GM21526 (cell line): ENCODE measurements around the gene ARHGAP24.
A peak's percentile ranks its signal among the peaks of the same experiment; 100 is the strongest.

ENCODE experiments used
- ATAC-seq: cut with Tn5 transposase; IDR thresholded peaks from one replicate; pipeline ENCODE4 v1.9.1; 2021; ENCODE audit warnings: moderate library complexity; ENCODE audit not compliant: unreplicated experiment, low FRiP score

Gene ARHGAP24

GRCh38 chr4:86036736-86037135 lies 561.8 kb downstream of the ARHGAP24 start:
- no peak for ATAC-seq

- ATAC-seq, result no peak
Observed at GRCh38 chr4:86038037-86038436, 563.1 kb downstream of the ARHGAP24 start.

DNA sequence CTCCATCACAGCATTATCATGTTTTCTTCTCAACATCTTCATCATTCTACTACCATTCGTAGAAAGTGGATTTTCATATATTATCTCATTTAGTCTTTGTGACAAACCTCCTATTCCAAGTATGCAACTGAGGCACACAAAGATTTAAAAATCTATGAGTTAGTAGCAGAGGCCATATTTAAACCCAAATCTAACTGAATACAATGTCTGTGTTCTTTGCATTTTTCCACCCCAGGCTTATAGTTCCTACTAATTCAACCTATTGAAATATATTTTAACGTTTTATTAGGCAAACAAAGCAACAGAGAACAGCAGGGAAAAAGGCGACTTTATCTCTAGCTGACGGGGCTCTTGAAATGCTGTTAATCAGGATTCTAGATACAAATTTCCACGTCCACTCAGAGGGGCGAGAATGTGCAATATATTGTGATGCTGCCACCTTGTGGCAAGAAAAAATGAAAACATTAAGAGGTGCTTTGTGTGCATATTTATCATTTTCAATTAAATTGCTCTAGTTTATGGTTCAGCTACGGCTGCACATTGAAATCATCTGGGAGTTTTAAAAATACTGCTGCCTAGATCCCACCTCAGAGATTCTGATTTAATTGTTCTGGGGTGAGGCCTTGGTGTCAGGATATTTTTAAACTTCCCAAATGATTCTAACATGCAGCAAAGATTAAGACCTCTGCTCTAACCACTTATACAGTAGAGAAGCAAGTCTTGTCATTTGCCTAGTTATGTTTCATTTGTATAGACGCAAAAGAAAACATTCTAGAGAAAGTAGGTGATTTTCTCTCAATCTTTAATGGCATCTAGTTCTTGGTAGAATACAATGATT lies 569.0 kb downstream of the ARHGAP24 start:
- peak; percentile 77 for ATAC-seq

DNA sequence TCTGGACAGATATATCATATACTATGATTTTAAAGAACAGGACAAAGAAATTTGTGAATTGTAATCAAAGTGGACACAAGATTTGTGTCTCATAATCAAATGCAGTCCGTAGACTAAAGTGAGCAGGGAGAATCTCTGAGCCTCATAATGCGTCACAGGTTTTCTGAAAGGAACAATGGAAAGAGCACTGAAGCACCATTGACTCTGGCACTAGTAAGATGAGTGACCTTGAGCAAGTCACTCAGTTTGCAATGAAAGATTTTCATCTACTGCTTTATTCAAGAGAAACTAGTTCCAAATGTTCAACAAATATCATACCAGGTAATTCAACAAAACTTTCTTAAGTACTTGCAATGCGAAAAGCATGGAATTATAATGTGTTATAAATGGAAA lies 569.6 kb downstream of the ARHGAP24 start:
- ATAC-seq, result no peak

GRCh38 chr4:86048426-86048825 lies 573.5 kb downstream of the ARHGAP24 start:
- no peak for ATAC-seq

DNA sequence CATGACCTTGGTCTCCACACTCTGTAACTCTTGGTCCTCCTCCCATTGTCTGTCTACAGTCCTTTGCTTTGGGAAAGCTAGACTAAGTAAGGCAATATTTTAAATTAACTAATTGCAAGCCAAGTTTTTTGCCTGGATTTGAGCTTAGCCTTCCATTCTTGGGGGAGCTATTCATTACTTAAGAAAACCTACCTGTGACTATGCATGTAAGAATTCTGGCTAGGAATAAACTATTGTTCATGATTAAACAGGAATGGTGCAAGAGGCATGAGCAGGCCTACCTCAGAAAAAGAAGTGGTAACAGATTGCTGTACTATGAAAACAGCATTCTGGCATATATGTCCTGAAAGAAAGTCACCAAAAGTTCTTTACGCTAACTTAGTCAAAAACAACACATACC lies 575.5 kb downstream of the ARHGAP24 start:
- ATAC-seq, result no peak
